KMS-11 (cell line): ENCODE measurements around the gene C9orf43.

Experiments
- H2AFZ ChIP-seq: fragments of 200-600 bp; sonication (generic); 2 replicates; pipeline ENCODE4 v1.6.1; 2016; ENCODE audit warnings: antibody characterized with exemption, mixed run types, low read depth
- H3K27ac ChIP-seq: fragments of 200-600 bp; sonication (generic); 2 replicates; pipeline ENCODE4 v1.6.1; 2016; ENCODE audit warnings: mild to moderate bottlenecking, mixed run types
- H3K27me3 ChIP-seq: fragments of 200-600 bp; sonication (generic); 2 replicates; pipeline ENCODE4 v1.6.1; 2017; ENCODE audit warnings: mild to moderate bottlenecking, low read depth, mixed run types, moderate library complexity; ENCODE audit not compliant: insufficient read depth
- H3K36me3 ChIP-seq: fragments of 200-600 bp; sonication (generic); 2 replicates; pipeline ENCODE4 v1.6.1; 2017; ENCODE audit warnings: mild to moderate bottlenecking, mixed run types; ENCODE audit not compliant: insufficient read depth
- H3K4me1 ChIP-seq: fragments of 200-600 bp; sonication (generic); 2 replicates; pipeline ENCODE4 v1.6.1; 2016; ENCODE audit warnings: mild to moderate bottlenecking, low read depth, mixed run types; ENCODE audit not compliant: poor library complexity, severe bottlenecking
- H3K4me2 ChIP-seq: fragments of 200-600 bp; sonication (generic); 2 replicates; pipeline ENCODE4 v1.7.0; 2016; ENCODE audit warnings: mild to moderate bottlenecking, mixed run types
- H3K4me3 ChIP-seq: fragments of 200-600 bp; sonication (generic); IDR thresholded peaks from 2 replicates; pipeline ENCODE4 v1.6.1; 2017; ENCODE audit warnings: low read depth, low read length, mixed read lengths; ENCODE audit not compliant: insufficient read depth
- H3K79me2 ChIP-seq: fragments of 200-600 bp; sonication (generic); 2 replicates; pipeline ENCODE4 v1.6.1; 2016; ENCODE audit warnings: low read depth, mixed run types; ENCODE audit not compliant: insufficient read depth
- H3K9ac ChIP-seq: fragments of 200-600 bp; sonication (generic); 2 replicates; pipeline ENCODE4 v1.6.1; 2016; ENCODE audit warnings: mild to moderate bottlenecking, mixed run types
- H4K20me1 ChIP-seq: fragments of 200-600 bp; sonication (generic); 2 replicates; pipeline ENCODE4 v1.6.1; 2016; ENCODE audit warnings: mild to moderate bottlenecking, mixed run types; ENCODE audit not compliant: insufficient read depth
- TF ChIP-seq, protein P1 (sequence below): fragments of 200-600 bp; sonication (generic); conservative IDR thresholded peaks from 2 replicates; pipeline ENCODE4 v1.6.1; 2017; ENCODE audit warnings: low read depth, mild to moderate bottlenecking, antibody characterized with exemption, low read length, moderate library complexity, mixed read lengths

The C9orf43 gene

DNA sequence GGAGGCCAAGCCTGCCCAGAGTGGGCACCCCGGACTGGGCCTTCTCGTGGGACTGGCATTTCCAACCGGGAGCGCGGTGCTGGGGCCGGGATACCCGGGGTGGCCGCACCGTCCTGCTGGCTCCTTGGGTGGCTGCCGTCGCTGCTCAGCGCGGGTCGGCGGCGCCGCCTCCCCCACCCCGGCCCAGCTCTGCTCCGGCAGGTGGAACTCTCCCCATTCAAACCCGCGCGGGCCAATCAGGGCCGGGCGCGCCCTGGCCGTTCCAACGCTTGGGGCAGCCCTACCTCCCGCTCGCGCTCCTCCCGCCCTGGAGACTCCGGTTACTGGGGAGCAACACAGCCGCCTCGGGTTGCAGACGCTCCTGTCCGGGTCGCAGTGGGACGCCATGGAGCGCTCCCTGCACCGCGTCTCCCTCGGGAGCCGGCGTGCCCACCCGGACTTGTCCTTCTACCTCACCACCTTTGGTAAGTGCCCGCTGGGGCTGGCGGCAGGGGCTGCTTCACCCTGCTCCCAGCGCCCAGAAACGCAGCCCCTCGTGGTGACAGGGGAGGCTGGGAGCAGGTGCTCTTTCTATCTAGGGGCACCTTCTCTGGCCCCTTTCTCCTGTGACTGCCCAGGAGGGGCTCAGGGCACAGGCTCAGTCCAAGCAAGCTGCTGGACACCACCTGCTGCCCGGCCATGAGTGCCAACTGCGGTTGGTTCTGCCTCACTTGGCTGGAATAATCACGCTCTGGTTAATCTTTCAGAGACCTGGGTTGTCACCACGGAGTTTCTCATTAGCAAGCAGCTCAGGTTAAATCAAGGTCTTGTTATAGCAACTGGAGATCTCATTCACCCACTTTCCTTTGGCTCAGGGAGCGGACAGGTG, 53.1 kb downstream of the C9orf43 start, which contains the start of gene RGS3:
Gene RGS3, plus strand, starts transcription at position 310 of the 868 bp plus-strand sequence. Its CDS starts 76 bp downstream, at position 386.
- Histone ChIP-seq H4K20me1 (no peaks in the 10 kb centered on the region), H3K36me3 (no peaks in the 10 kb centered on the region), H3K79me2 (no peaks in the 10 kb centered on the region), H3K4me3 (no peak within 1 kb of the TSS), H3K27ac (peak within 1 kb of the TSS; percentile 50), H3K9ac (peak within 1 kb of the TSS; percentile 9; the same call in 1 of the 2 replicates), H3K4me2 (peak within 1 kb of the TSS; percentile 60), H3K27me3 (no peaks in the 10 kb centered on the region), H2AFZ (peak within 1 kb of the TSS; percentile 48), H3K4me1 (peaks cover 35% of the 10 kb centered on the region)
- TF ChIP-seq, protein P1, sequence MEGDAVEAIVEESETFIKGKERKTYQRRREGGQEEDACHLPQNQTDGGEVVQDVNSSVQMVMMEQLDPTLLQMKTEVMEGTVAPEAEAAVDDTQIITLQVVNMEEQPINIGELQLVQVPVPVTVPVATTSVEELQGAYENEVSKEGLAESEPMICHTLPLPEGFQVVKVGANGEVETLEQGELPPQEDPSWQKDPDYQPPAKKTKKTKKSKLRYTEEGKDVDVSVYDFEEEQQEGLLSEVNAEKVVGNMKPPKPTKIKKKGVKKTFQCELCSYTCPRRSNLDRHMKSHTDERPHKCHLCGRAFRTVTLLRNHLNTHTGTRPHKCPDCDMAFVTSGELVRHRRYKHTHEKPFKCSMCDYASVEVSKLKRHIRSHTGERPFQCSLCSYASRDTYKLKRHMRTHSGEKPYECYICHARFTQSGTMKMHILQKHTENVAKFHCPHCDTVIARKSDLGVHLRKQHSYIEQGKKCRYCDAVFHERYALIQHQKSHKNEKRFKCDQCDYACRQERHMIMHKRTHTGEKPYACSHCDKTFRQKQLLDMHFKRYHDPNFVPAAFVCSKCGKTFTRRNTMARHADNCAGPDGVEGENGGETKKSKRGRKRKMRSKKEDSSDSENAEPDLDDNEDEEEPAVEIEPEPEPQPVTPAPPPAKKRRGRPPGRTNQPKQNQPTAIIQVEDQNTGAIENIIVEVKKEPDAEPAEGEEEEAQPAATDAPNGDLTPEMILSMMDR, result no peak

DNA sequence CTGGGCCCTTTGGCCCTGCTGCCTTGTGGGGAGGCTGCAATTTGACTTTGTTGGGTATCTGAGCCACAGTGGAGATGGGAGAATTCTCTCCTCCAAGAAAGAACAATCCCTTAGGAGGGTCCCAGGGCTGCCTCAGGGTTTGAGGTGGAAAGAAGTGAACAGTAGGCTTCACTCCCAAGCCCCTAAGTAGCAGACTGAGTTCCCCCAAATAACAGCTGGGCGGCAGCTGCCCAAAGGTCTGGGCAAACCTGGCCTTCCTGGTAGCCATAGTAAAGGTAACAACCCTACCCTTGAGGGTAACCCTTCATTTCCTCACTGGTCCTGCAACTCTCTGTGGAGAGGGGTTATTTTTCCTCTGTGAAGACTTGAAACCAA, 53.7 kb downstream of the C9orf43 start:
- Histone ChIP-seq H3K27ac (no peak overlapping the region), H3K36me3 (no peaks in the 10 kb centered on the region), H2AFZ (no peak overlapping the region), H4K20me1 (no peaks in the 10 kb centered on the region), H3K4me3 (no peak overlapping the region), H3K4me1 (peaks cover 35% of the 10 kb centered on the region), H3K79me2 (no peaks in the 10 kb centered on the region), H3K4me2 (no peak overlapping the region; the same call in 1 of the 2 replicates), H3K9ac (no peak overlapping the region), H3K27me3 (no peaks in the 10 kb centered on the region)
- TF ChIP-seq, protein P1, result no peak

DNA sequence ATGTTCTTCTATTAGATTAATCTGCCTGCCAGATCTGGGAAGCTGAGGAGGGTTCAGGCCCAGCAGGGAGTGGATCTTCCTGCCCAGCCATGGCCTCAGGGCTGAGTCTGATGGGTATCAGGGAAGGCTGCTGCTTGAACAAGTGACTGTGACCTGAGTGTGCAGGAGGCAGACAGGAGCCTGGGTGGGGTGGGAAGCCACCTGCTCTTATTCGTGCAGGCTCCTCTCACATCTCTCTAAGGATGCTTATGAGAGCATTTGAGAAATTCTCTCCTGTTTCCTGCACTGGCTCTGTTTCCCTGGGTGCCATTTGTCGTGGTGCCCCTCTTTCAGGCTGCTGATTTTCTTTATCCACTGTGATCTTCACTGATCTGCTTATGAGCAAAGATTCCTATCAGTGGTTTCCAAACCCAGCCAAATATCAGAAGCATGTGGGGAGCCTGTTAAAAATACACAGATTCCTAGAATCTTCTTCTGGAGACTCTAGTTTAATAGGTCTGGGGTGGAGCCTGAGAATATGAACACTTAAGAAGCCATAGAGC, 55.1 kb downstream of the C9orf43 start:
- Histone ChIP-seq H3K4me1 (peaks cover 35% of the 10 kb centered on the region), H3K79me2 (no peaks in the 10 kb centered on the region), H3K27ac (no peak overlapping the region), H3K9ac (no peak overlapping the region), H3K36me3 (no peaks in the 10 kb centered on the region), H4K20me1 (no peaks in the 10 kb centered on the region), H3K27me3 (no peaks in the 10 kb centered on the region), H3K4me3 (no peak overlapping the region), H2AFZ (no peak overlapping the region), H3K4me2 (no peak overlapping the region)
- TF ChIP-seq, protein P1, result no peak

DNA sequence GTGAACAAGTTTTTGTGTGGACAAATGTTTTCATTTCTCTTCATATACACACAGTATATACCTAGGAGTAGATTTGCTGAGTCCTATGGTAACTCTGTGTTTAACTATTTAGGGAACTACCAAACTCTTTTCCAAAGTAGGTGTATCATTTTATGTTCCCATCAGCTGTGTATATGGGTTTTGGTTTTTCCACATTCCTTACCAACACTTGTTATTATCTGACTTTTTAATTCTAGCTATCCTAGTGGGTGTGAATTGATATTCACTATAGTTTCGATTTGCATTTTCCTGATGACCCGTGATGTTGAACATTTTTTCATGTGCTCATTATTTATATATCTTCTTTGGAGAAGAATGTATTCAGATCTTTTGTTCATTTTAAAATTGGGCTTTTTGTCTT, 56.6 kb downstream of the C9orf43 start:
- Histone ChIP-seq H3K4me1 (peaks cover 26% of the 10 kb centered on the region), H3K9ac (no peak overlapping the region), H3K27ac (no peak overlapping the region), H3K27me3 (no peaks in the 10 kb centered on the region), H3K4me3 (no peak overlapping the region), H2AFZ (no peak overlapping the region), H3K4me2 (no peak overlapping the region), H4K20me1 (no peaks in the 10 kb centered on the region), H3K36me3 (no peaks in the 10 kb centered on the region), H3K79me2 (no peaks in the 10 kb centered on the region)
- TF ChIP-seq, protein P1, result no peak
